Nephron (organoid): ENCODE results near the gene ECHDC3.

Experiments
- H3K27ac Mint-ChIP-seq, 3 experiments: 2 replicates each; pipeline ENCODE4 v1.8.0; 2020; ENCODE audit warnings: mixed read lengths in 3 of 3, mild to moderate bottlenecking in 2 of 3, moderate library complexity in 1 of 3
- H3K27me3 Mint-ChIP-seq: 2 replicates; pipeline ENCODE4 v1.8.0; 2021; ENCODE audit warnings: low read depth, mild to moderate bottlenecking, moderate library complexity, mixed read lengths
- H3K36me3 Mint-ChIP-seq: 2 replicates; pipeline ENCODE4 v1.8.0; 2020; ENCODE audit warnings: low read depth, mixed read lengths
- H3K4me1 Mint-ChIP-seq: 2 replicates; pipeline ENCODE4 v1.8.0; 2020; ENCODE audit warnings: mixed read lengths
- H3K4me3 Mint-ChIP-seq, 3 experiments: 2 replicates each; pipeline ENCODE4 v1.8.0; 2020; ENCODE audit warnings: mild to moderate bottlenecking in 3 of 3, mixed read lengths in 3 of 3, moderate library complexity in 2 of 3
- H3K9me3 Mint-ChIP-seq: 2 replicates; pipeline ENCODE4 v1.8.0; 2020; ENCODE audit warnings: mixed read lengths
- TF ChIP-seq, protein P1 (sequence below), 3 experiments: fragments of 200-600 bp; sonication (generic); IDR thresholded peaks; one replicate each; pipeline ENCODE4 v1.5.0; 2021; ENCODE audit warnings: antibody characterized with exemption in 3 of 3; ENCODE audit not compliant: unreplicated experiment in 3 of 3

ECHDC3 gene

GRCh38 chr10:11714750-11715365 is 27.3 kb upstream of the ECHDC3 start:
- Mint-ChIP-seq H3K9me3 (peaks cover 2% of the 10 kb centered on the region), H3K4me3 (no peak overlapping the region), H3K27ac (no peak overlapping the region), H3K4me1 (peaks cover 9% of the 10 kb centered on the region), H3K36me3 (peaks cover 3% of the 10 kb centered on the region), H3K27me3 (peaks cover 5% of the 10 kb centered on the region)
- TF ChIP-seq, protein P1, sequence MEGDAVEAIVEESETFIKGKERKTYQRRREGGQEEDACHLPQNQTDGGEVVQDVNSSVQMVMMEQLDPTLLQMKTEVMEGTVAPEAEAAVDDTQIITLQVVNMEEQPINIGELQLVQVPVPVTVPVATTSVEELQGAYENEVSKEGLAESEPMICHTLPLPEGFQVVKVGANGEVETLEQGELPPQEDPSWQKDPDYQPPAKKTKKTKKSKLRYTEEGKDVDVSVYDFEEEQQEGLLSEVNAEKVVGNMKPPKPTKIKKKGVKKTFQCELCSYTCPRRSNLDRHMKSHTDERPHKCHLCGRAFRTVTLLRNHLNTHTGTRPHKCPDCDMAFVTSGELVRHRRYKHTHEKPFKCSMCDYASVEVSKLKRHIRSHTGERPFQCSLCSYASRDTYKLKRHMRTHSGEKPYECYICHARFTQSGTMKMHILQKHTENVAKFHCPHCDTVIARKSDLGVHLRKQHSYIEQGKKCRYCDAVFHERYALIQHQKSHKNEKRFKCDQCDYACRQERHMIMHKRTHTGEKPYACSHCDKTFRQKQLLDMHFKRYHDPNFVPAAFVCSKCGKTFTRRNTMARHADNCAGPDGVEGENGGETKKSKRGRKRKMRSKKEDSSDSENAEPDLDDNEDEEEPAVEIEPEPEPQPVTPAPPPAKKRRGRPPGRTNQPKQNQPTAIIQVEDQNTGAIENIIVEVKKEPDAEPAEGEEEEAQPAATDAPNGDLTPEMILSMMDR (IDR thresholded peaks at IDR 0.05; ENCODE audit: unreplicated experiment in 3 of 3) = no peak

GRCh38 chr10:11715815-11716494 is 26.2 kb upstream of the ECHDC3 start:
- Mint-ChIP-seq H3K9me3 (peaks cover 2% of the 10 kb centered on the region), H3K27ac (no peak overlapping the region), H3K4me3 (no peak overlapping the region), H3K4me1 (peaks cover 9% of the 10 kb centered on the region), H3K27me3 (peaks cover 5% of the 10 kb centered on the region), H3K36me3 (peaks cover 3% of the 10 kb centered on the region)
- TF ChIP-seq, protein P1 (IDR thresholded peaks at IDR 0.05; ENCODE audit: unreplicated experiment in 3 of 3) = no peak

- H3K36me3 Mint-ChIP-seq = peaks cover 3% of the 10 kb centered on the region
- peaks cover 2% of the 10 kb centered on the region for H3K9me3 Mint-ChIP-seq
- H3K27me3 Mint-ChIP-seq = peaks cover 5% of the 10 kb centered on the region
- H3K4me1 Mint-ChIP-seq = peaks cover 9% of the 10 kb centered on the region
- H3K27ac Mint-ChIP-seq = no peak overlapping the region
- TF ChIP-seq, protein P1 (IDR thresholded peaks at IDR 0.05; ENCODE audit: unreplicated experiment in 3 of 3) = no peak
- H3K4me3 Mint-ChIP-seq = no peak overlapping the region
These were observed 25.5 kb upstream of the ECHDC3 start for GRCh38 chr10:11716686-11717085.

- H3K4me3 Mint-ChIP-seq = no peak overlapping the region
- TF ChIP-seq, protein P1 (IDR thresholded peaks at IDR 0.05; ENCODE audit: unreplicated experiment in 3 of 3) = no peak
- H3K4me1 Mint-ChIP-seq = no peaks in the 10 kb centered on the region
- H3K36me3 Mint-ChIP-seq = peaks cover 3% of the 10 kb centered on the region
- H3K27me3 Mint-ChIP-seq = peaks cover 5% of the 10 kb centered on the region
- peaks cover 2% of the 10 kb centered on the region for H3K9me3 Mint-ChIP-seq
- H3K27ac Mint-ChIP-seq = no peak overlapping the region
These were observed 22.5 kb upstream of the ECHDC3 start for GRCh38 chr10:11719496-11720259.

DNA sequence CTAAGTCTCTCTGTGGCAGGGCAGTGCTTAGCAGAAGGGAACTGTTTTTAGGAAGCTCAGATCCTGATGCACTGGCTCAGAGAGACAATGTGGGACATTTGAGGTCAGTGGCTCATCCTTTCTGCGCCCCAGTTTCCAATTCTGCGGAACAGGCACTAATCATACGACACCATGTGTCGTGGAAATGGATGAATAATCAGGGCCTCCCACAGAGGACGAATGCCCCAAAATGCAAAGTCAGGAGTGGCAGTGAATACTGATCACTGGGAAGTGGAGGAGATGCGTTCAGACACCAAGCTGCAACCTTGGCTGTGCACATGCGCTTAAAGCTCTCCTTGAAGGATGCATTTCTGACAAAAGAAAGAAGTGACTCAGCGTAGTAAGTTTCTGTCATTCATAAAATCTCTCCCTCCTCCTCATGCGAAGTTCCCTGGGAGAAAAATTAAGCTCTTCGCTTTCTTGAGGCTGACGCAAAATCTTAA is 21.9 kb upstream of the ECHDC3 start:
- Mint-ChIP-seq H3K36me3 (peaks cover 3% of the 10 kb centered on the region), H3K4me1 (no peaks in the 10 kb centered on the region)

More for the DNA sequence above, 21.9 kb upstream of the ECHDC3 start:
- Mint-ChIP-seq H3K4me3 (no peak overlapping the region), H3K27ac (no peak overlapping the region), H3K27me3 (peaks cover 5% of the 10 kb centered on the region), H3K9me3 (peaks cover 2% of the 10 kb centered on the region)
- TF ChIP-seq, protein P1 (IDR thresholded peaks at IDR 0.05; ENCODE audit: unreplicated experiment in 3 of 3) = no peak
